Neural cell (in vitro differentiated cells): Measurements from ENCODE around the gene OR51M1. TPM values are rescaled to one million over a fixed set of nuclear protein-coding genes. Genes with fewer than 3 reads are reported as not detected.

Source experiments
- H2AFZ ChIP-seq: fragments of 200-600, 300-800 bp; sonication (generic), shearing (Covaris generic); 2 replicates; pipeline ENCODE4 v1.6.0; 2014; ENCODE audit warnings: low read depth, mild to moderate bottlenecking, antibody characterized with exemption, low read length, moderate library complexity
- H3F3A ChIP-seq: fragments of 200-600 bp; shearing (Covaris generic); 2 replicates; pipeline ENCODE4 v1.6.1; 2016; ENCODE audit warnings: mild to moderate bottlenecking, moderate library complexity, mixed read lengths, antibody characterized with exemption, low read length; ENCODE audit not compliant: insufficient read depth, poor library complexity, severe bottlenecking
- H3K27ac ChIP-seq: fragments of 200-600, 300-800 bp; sonication (generic), shearing (Covaris generic); 2 replicates; pipeline ENCODE4 v1.5.1; 2014; ENCODE audit warnings: mild to moderate bottlenecking, low read length, moderate library complexity
- H3K27me3 ChIP-seq: fragments of 300-800, 200-600 bp; sonication (generic), shearing (Covaris generic); 2 replicates; pipeline ENCODE4 v1.6.0; 2014; ENCODE audit warnings: mild to moderate bottlenecking, low read depth, low read length, moderate library complexity; ENCODE audit not compliant: insufficient read depth
- H3K36me3 ChIP-seq: fragments of 300-800, 200-600 bp; sonication (generic), shearing (Covaris generic); 2 replicates; pipeline ENCODE4 v1.5.1; 2014; ENCODE audit warnings: mild to moderate bottlenecking, antibody characterized with exemption, low read length, moderate library complexity; ENCODE audit not compliant: insufficient read depth
- H3K4me2 ChIP-seq: fragments of 300-800, 200-600 bp; sonication (generic), shearing (Covaris generic); 2 replicates; pipeline ENCODE4 v1.6.0; 2014; ENCODE audit warnings: mild to moderate bottlenecking, low read length
- H3K4me3 ChIP-seq: fragments of 300-800, 200-600 bp; sonication (generic), shearing (Covaris generic); 2 replicates; pipeline ENCODE4 v1.5.1; 2014; ENCODE audit warnings: mild to moderate bottlenecking, low read length, moderate library complexity
- H3K79me2 ChIP-seq: fragments of 200-600 bp; shearing (Covaris generic); replicated peaks from 2 replicates; pipeline ENCODE4 v1.6.0; 2014; ENCODE audit warnings: mild to moderate bottlenecking, low read length, moderate library complexity; ENCODE audit not compliant: insufficient read depth
- H3K9ac ChIP-seq: fragments of 300-800, 200-600 bp; sonication (generic), shearing (Covaris generic); 2 replicates; pipeline ENCODE4 v1.6.1; 2016; ENCODE audit warnings: mild to moderate bottlenecking, low read length, mixed read lengths
- H3K9me2 ChIP-seq: fragments of 200-600 bp; shearing (Covaris generic); 2 replicates; pipeline ENCODE4 v1.6.1; 2016; ENCODE audit warnings: mild to moderate bottlenecking, low read length, mixed read lengths; ENCODE audit not compliant: insufficient read depth
- H3K9me3 ChIP-seq: fragments of 200-600, 300-800 bp; sonication (generic), shearing (Covaris generic); 2 replicates; pipeline ENCODE4 v1.6.1; 2016; ENCODE audit warnings: mild to moderate bottlenecking, mixed run types, low read length, moderate library complexity, mixed read lengths
- H4K20me1 ChIP-seq: fragments of 200-600 bp; shearing (Covaris generic); 2 replicates; pipeline ENCODE4 v1.6.1; 2016; ENCODE audit warnings: mild to moderate bottlenecking, mixed run types; ENCODE audit not compliant: insufficient read depth
- CTCF ChIP-seq: fragments of 450-650 bp; IDR thresholded peaks from 2 replicates; pipeline ENCODE4 v1.5.1; 2014; ENCODE audit warnings: antibody characterized with exemption, mild to moderate bottlenecking, moderate library complexity; ENCODE audit not compliant: poor library complexity, severe bottlenecking
- EP300 ChIP-seq: fragments of 450-650 bp; conservative IDR thresholded peaks from 2 replicates; pipeline ENCODE4 v1.6.1; 2014; ENCODE audit warnings: antibody characterized with exemption, mild to moderate bottlenecking, moderate library complexity; ENCODE audit not compliant: poor library complexity, severe bottlenecking
- EZH2 ChIP-seq: fragments of 200-600, 300-800 bp; shearing (Covaris generic), sonication (generic); IDR thresholded peaks from 2 replicates; pipeline ENCODE4 v1.6.1; 2014; ENCODE audit warnings: antibody characterized with exemption, low read length, borderline replicate concordance, mild to moderate bottlenecking; ENCODE audit not compliant: insufficient read depth, poor library complexity, severe bottlenecking
- MXI1 ChIP-seq: fragments of 450-650 bp; conservative IDR thresholded peaks from 2 replicates; pipeline ENCODE4 v1.6.1; 2014; ENCODE audit warnings: antibody characterized with exemption, mild to moderate bottlenecking; ENCODE audit not compliant: poor library complexity, severe bottlenecking
- POLR2AphosphoS5 ChIP-seq: IDR thresholded peaks from 2 replicates; pipeline ENCODE4 v1.6.1; 2012
- RAD21 ChIP-seq: fragments of 450-650 bp; conservative IDR thresholded peaks from 2 replicates; pipeline ENCODE4 v1.6.1; 2014; ENCODE audit warnings: antibody characterized with exemption, mild to moderate bottlenecking, moderate library complexity
- REST ChIP-seq: IDR thresholded peaks from 2 replicates; pipeline ENCODE4 v1.6.1; 2012; ENCODE audit warnings: borderline replicate concordance
- SMC3 ChIP-seq: fragments of 450-650 bp; conservative IDR thresholded peaks from 2 replicates; pipeline ENCODE4 v1.6.1; 2014; ENCODE audit warnings: antibody characterized with exemption, mild to moderate bottlenecking, moderate library complexity; ENCODE audit not compliant: poor library complexity
- TAF1 ChIP-seq: IDR thresholded peaks from 2 replicates; pipeline ENCODE4 v1.6.1; 2012; ENCODE audit warnings: low read depth
- polyA plus RNA-seq: library from polyadenylated mRNA; depleted of rRNA; stranded (reverse); fragments of >200 nt; gene quantifications from 2 replicates; pipeline ENCODE4 v1.2.3, GENCODE V29; 2014

Gene OR51M1
- polyA plus RNA-seq, 1 donor from 2014 or later: not detected

- H3K9me2 ChIP-seq: no peaks in the 10 kb centered on the region
- no peak overlapping the region for H2AFZ ChIP-seq
Observed at GRCh38 chr11:5420993-5421392, 37.4 kb downstream of the OR51M1 start.

GRCh38 chr11:5421811-5422210, 38.2 kb downstream of the OR51M1 start, which contains the start of gene OR51Q1:
OR51Q1 (plus strand) TSS chr11:5422111; CDS start chr11:5422201, 90 bp downstream.
- no peaks in the 10 kb centered on the region for H3K9me2 ChIP-seq
- no peak within 1 kb of the TSS for H3K4me2 ChIP-seq
- H2AFZ ChIP-seq: no peak within 1 kb of the TSS
- H3K27ac ChIP-seq: no peak within 1 kb of the TSS
- H3K4me3 ChIP-seq: no peak within 1 kb of the TSS
- H3K9me3 ChIP-seq: no peaks in the 10 kb centered on the region
- H3K27me3 ChIP-seq: no peaks in the 10 kb centered on the region
- no peaks in the 10 kb centered on the region for H4K20me1 ChIP-seq
- no peaks in the 10 kb centered on the region for H3K36me3 ChIP-seq
- no peaks in the 10 kb centered on the region for H3F3A ChIP-seq
- no peaks in the 10 kb centered on the region for H3K79me2 ChIP-seq
- no peak within 1 kb of the TSS for H3K9ac ChIP-seq
- TF ChIP-seq POLR2AphosphoS5: no peak
- no peak for TF ChIP-seq EP300
- no peak for TF ChIP-seq SMC3
- TF ChIP-seq RAD21: no peak
- no peak for TF ChIP-seq TAF1
- TF ChIP-seq REST: no peak
- TF ChIP-seq EZH2: no peak
- no peak for TF ChIP-seq MXI1

More at GRCh38 chr11:5420993-5421392, 37.4 kb downstream of the OR51M1 start:
- H3F3A ChIP-seq: no peaks in the 10 kb centered on the region
- no peak overlapping the region for H3K4me3 ChIP-seq
- H3K27me3 ChIP-seq: no peaks in the 10 kb centered on the region
- no peaks in the 10 kb centered on the region for H3K9me3 ChIP-seq
- H3K4me2 ChIP-seq: no peak overlapping the region
- no peak for TF ChIP-seq POLR2AphosphoS5
- no peak for TF ChIP-seq SMC3
- no peak for TF ChIP-seq CTCF
- no peak for TF ChIP-seq RAD21
- no peak for TF ChIP-seq MXI1
- no peak for TF ChIP-seq EP300
- TF ChIP-seq REST: no peak
- TF ChIP-seq TAF1: no peak
- TF ChIP-seq EZH2: no peak
- H3K9ac ChIP-seq: no peak overlapping the region
- H3K79me2 ChIP-seq: no peaks in the 10 kb centered on the region
- no peak overlapping the region for H3K27ac ChIP-seq
- H3K36me3 ChIP-seq: no peaks in the 10 kb centered on the region
- H4K20me1 ChIP-seq: no peaks in the 10 kb centered on the region
